HepG2 (cell line): ENCODE results near the gene CSNK1E. TPM values are rescaled to one million over a fixed set of nuclear protein-coding genes. Genes with fewer than 3 reads are reported as not detected.

Experiments used
- CREB1 ChIP-seq, 2 experiments: fragments of 450-650 bp in 1 of 2; IDR thresholded peaks; 2 replicates each; pipeline ENCODE4 v1.6.1; 2016 to 2017; ENCODE audit warnings: control low read depth in 1 of 2, mild to moderate bottlenecking in 1 of 2, missing compliant biosample characterization in 1 of 2, missing genetic modification characterization in 1 of 2
- GMEB2 ChIP-seq: IDR thresholded peaks from 2 replicates; pipeline ENCODE4 v1.6.1; 2016; ENCODE audit warnings: missing biosample characterization, missing genetic modification reagents, low read depth
- HNRNPH1 ChIP-seq: fragments of 200-400 bp; formaldehyde crosslinking; optimal IDR thresholded peaks from 2 replicates; pipeline ENCODE3; 2017; ENCODE audit warnings: mild to moderate bottlenecking, low read depth, low read length
- KMT2B ChIP-seq: IDR thresholded peaks from 2 replicates; pipeline ENCODE4 v1.6.1; 2016; ENCODE audit warnings: missing genetic modification reagents, missing compliant biosample characterization
- MAX ChIP-seq: IDR thresholded peaks from 2 replicates; pipeline ENCODE4 v1.6.1; 2012; ENCODE audit warnings: inconsistent platforms
- NR0B2 ChIP-seq: sonication (generic); formaldehyde crosslinking; IDR thresholded peaks from 2 replicates; pipeline ENCODE4 v1.4.0; 2020; ENCODE audit warnings: mild to moderate bottlenecking, missing genetic modification reagents
- NR2F1 ChIP-seq, 2 experiments: fragments of 450-650 bp in 1 of 2; formaldehyde crosslinking in 1 of 2; IDR thresholded peaks; 2 replicates each; pipeline versions ENCODE4 v1.5.0 to v1.6.1; 2016 to 2020; ENCODE audit warnings: mild to moderate bottlenecking in 1 of 2, missing compliant biosample characterization in 1 of 2, missing genetic modification reagents in 1 of 2, moderate library complexity in 1 of 2
- PRDM10 ChIP-seq: sonication (generic); formaldehyde crosslinking; IDR thresholded peaks from 2 replicates; pipeline ENCODE4 v1.4.0; 2020; ENCODE audit warnings: low read depth, missing genetic modification reagents
- SALL1 ChIP-seq: sonication (generic); formaldehyde crosslinking; IDR thresholded peaks from 2 replicates; pipeline ENCODE4 v1.8.0; 2022; ENCODE audit warnings: mild to moderate bottlenecking, missing genetic modification reagents
- ZGPAT ChIP-seq: IDR thresholded peaks from 2 replicates; pipeline ENCODE4 v1.6.1; 2016; ENCODE audit warnings: mild to moderate bottlenecking
- ZKSCAN8 ChIP-seq: IDR thresholded peaks from 2 replicates; pipeline ENCODE4 v1.6.1; 2016; ENCODE audit warnings: borderline replicate concordance, missing genetic modification reagents, missing compliant biosample characterization
- ZNF17 ChIP-seq: sonication (generic); formaldehyde crosslinking; IDR thresholded peaks from 2 replicates; pipeline ENCODE4 v1.5.0; 2020; ENCODE audit warnings: mild to moderate bottlenecking, missing genetic modification reagents
- ZNF281 ChIP-seq: sonication (generic); formaldehyde crosslinking; IDR thresholded peaks from 2 replicates; pipeline ENCODE4 v1.4.0; 2020; ENCODE audit warnings: missing genetic modification reagents, borderline replicate concordance
- ZNF292 ChIP-seq: sonication (generic); formaldehyde crosslinking; IDR thresholded peaks from 2 replicates; pipeline ENCODE4 v1.8.1; 2022; ENCODE audit warnings: mild to moderate bottlenecking, low read depth, missing genetic modification reagents, borderline replicate concordance
- ZNF496 ChIP-seq: sonication (generic); formaldehyde crosslinking; IDR thresholded peaks from 2 replicates; pipeline ENCODE4 v1.8.1; 2023; ENCODE audit warnings: mild to moderate bottlenecking, moderate library complexity, missing genetic modification reagents; ENCODE audit not compliant: insufficient replicate concordance
- ZNF597 ChIP-seq: sonication (generic); formaldehyde crosslinking; IDR thresholded peaks from 2 replicates; pipeline ENCODE4 v1.5.0; 2020; ENCODE audit warnings: missing genetic modification reagents
- polyA plus RNA-seq, 8 experiments: library from polyadenylated mRNA; depleted of rRNA in 3 of 8; stranded (reverse) in 7 of 8; unstranded in 1 of 8; fragments of >200 nt; fragmentation: Illumina TruSeq in 4 of 8; extraction: Trizol in 4 of 8; gene quantifications; 2 replicates each; pipeline versions ENCODE4 v1.2.1 to v1.2.3, GENCODE V29; 2011 to 2016; ENCODE audit warnings: low read depth in 4 of 8, missing spikeins in 1 of 8, mixed read lengths in 1 of 8; ENCODE audit not compliant: insufficient read depth in 1 of 8
- total RNA-seq, 5 experiments: library from RNA; depleted of rRNA; stranded (reverse); fragments of >200 nt; fragmentation: Illumina TruSeq; extraction: Trizol; gene quantifications; 2 replicates each; pipeline ENCODE4 v1.2.3, GENCODE V29; 2016; ENCODE audit warnings: low read depth in 1 of 5

The CSNK1E gene
- total and polyA plus RNA-seq, 2 of the 13 experiments (the other 11 are each of a cell fraction or from before 2014, with no cell fraction given), result 34.7 to 129 TPM

GRCh38 chr22:38262051-38262795 is 55.0 kb downstream of the CSNK1E start (continued):
- TF ChIP-seq SALL1 (CRISPR knock-in tag) (peak; percentile 59; the same call in 1 of the 2 replicates), ZNF17 (no peak), ZNF496 (no peak), GMEB2 (no peak), ZKSCAN8 (peak; percentile 60; the same call in 1 of the 2 replicates), PRDM10 (no peak), ZNF597 (CRISPR knock-in tag) (no peak), ZNF292 (CRISPR knock-in tag) (0 out of 2 replicates have a peak, but pooled peaks have one; percentile 33), NR0B2 (CRISPR knock-in tag) (no peak), ZGPAT (CRISPR knock-in tag) (peak; percentile 46), HNRNPH1 (no peak), MAX (peak; percentile 72), KMT2B (CRISPR knock-in tag) (no peak), NR2F1 (CRISPR knock-in tag; IDR thresholded peaks at IDR 0.05) (no peak), ZNF281 (CRISPR knock-in tag) (no peak), CREB1 (IDR thresholded peaks at IDR 0.05) (no peak), CREB1 (CRISPR knock-in tag; IDR thresholded peaks at IDR 0.05) (no peak)
